Ureter (tissue), 1 donor: ENCODE measurements around the gene ADAMTS16. TPM values are rescaled to one million over a fixed set of nuclear protein-coding genes. Genes with fewer than 3 reads are reported as not detected.
"Not testable (repeated sequence)": the region's sequence is repeated elsewhere in the genome, so short reads cannot be mapped to it uniquely, and the experiment has no call there.

Source experiments
- DNase-seq: peaks from one replicate; pipeline ENCODE4 v3.0.0-alpha.2; 2020; ENCODE audit warnings: low spot score
- total RNA-seq: library from RNA; stranded (reverse); gene quantifications from one replicate; pipeline ENCODE4 v1.2.4, GENCODE V29; 2023
- donor health status: DM: yes; HTN: yes; CAD: no.

The ADAMTS16 gene, protein sequence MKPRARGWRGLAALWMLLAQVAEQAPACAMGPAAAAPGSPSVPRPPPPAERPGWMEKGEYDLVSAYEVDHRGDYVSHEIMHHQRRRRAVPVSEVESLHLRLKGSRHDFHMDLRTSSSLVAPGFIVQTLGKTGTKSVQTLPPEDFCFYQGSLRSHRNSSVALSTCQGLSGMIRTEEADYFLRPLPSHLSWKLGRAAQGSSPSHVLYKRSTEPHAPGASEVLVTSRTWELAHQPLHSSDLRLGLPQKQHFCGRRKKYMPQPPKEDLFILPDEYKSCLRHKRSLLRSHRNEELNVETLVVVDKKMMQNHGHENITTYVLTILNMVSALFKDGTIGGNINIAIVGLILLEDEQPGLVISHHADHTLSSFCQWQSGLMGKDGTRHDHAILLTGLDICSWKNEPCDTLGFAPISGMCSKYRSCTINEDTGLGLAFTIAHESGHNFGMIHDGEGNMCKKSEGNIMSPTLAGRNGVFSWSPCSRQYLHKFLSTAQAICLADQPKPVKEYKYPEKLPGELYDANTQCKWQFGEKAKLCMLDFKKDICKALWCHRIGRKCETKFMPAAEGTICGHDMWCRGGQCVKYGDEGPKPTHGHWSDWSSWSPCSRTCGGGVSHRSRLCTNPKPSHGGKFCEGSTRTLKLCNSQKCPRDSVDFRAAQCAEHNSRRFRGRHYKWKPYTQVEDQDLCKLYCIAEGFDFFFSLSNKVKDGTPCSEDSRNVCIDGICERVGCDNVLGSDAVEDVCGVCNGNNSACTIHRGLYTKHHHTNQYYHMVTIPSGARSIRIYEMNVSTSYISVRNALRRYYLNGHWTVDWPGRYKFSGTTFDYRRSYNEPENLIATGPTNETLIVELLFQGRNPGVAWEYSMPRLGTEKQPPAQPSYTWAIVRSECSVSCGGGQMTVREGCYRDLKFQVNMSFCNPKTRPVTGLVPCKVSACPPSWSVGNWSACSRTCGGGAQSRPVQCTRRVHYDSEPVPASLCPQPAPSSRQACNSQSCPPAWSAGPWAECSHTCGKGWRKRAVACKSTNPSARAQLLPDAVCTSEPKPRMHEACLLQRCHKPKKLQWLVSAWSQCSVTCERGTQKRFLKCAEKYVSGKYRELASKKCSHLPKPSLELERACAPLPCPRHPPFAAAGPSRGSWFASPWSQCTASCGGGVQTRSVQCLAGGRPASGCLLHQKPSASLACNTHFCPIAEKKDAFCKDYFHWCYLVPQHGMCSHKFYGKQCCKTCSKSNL
- 0.52 TPM for total RNA-seq

DNA sequence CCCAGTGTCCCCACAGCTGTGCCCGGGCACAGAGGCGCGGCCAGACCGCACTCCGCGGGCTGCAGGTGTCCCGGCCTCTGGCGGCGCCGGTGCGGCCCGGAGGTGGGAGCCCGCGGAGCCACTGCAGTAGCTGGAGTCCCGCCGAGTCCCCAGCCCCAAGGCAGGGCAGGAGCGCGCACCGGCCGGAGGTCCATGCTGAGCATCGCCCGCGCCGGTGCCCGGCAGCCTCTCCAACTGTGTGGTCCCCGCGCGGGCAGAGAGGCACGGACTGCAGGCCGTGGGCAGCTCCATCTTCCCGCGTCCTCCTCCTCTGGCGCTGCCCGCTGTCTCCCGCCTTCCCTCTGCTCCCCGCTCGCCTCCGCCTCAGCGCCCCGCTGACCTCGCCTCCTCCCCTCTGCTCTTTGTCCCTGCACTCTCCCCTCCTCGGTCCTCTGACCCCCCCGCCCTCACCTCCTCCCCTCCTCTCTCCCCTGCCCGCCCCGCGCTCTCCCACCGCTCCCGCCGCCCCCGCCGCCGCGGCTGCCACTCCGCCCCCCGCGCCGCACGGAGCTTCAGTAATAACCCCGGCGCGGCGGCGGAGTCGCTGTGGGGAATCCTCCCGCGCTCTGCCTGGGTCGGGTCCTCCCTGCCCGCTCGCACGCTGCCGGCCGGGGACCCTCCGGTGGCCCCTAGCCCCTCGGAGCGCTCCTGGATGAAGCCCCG, at the start of gene ADAMTS16:
Gene ADAMTS16 (plus strand): TSS at position 554 of the 702 bp plus-strand sequence. CDS start 138 bp downstream, at position 692.
- DNase-seq: no peak

DNA sequence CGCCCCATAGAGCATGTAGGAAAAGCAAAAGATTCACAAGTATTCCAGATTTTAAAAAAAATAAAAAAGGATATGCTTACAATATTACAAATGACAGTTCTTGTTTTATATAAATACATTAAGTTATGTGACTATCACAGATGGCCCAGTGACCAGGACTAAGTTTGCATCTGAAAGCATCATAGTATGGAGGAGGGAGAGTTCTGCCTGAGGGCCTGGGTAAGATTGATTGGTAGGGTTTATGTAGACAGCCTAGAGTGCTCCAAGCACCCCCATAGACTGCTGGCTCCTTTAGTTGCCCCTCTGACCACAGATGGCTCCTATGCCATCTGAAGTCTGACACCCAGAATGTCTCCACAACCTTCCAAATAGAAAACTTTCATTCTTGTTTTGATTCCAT, 48.0 kb upstream of the ADAMTS16 start:
- DNase-seq: no peak

- no peak for DNase-seq
These were observed 39.5 kb upstream of the ADAMTS16 start for GRCh38 chr5:5100635-5101034.

GRCh38 chr5:5101676-5102075, 38.5 kb upstream of the ADAMTS16 start:
- DNase-seq: no peak

- DNase-seq: no peak
These were observed 36.9 kb upstream of the ADAMTS16 start for GRCh38 chr5:5103245-5103644.

- DNase-seq: no peak
These were observed 35.6 kb upstream of the ADAMTS16 start for GRCh38 chr5:5104550-5104949.

DNA sequence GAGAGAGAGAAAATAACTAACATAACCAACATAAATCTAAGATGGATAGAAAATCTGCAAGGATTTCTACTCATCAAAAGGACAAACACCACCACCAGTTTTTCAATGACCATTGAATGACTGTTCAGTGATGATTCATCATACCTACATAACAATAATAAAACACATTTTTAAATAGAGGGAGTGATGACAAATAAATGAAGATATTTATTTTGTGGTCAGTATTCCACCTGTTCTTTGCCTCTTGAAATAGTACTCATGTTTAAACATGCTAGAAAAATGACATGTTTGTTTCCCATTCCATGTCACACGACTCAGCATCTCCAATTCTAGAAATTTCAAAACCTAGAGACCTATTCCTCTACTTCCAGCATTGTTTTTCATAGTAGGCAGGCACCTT, 34.6 kb upstream of the ADAMTS16 start:
- DNase-seq: no peak

- no peak for DNase-seq
These were observed 23.2 kb upstream of the ADAMTS16 start for GRCh38 chr5:5116956-5117355.

DNA sequence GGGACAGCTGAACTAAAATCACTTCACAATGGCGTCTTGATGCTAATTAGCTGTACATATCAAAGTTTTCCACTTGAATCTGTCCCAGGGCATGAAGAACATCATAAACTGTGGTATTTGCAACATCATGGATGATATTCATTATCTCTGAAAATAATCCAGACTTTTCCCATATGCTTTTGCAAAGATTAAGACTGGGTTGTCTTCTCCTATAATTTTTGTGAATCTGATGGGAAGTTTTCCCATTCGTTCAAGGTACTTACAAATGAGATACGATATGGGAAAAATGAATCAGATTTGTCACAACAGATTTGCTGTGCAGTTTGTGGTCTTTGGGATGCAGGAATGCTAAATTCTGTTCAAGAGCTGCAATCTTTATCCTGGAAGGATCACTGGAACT, 17.4 kb upstream of the ADAMTS16 start:
- DNase-seq: no peak

GRCh38 chr5:5124231-5124630, 15.9 kb upstream of the ADAMTS16 start:
- no peak for DNase-seq

DNA sequence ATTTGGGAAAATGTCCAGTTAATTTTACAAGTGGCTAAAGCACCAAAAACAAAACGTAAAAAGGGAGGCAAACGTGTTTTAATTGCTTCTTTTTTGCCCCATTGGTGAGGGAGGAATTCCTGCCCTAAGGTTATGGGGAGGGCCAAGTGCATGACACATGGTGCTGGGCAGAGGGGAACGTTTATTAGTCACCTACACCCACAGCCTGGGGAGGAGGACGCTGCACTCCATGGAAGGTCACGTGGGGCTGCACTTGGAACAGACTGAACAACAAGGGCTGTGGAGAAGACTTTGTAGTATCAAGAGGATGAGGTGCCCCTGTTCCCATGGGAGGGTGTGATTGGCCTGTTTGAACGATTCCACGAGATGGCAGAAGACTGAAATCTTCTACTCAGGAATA, 13.7 kb upstream of the ADAMTS16 start:
- no peak for DNase-seq

DNA sequence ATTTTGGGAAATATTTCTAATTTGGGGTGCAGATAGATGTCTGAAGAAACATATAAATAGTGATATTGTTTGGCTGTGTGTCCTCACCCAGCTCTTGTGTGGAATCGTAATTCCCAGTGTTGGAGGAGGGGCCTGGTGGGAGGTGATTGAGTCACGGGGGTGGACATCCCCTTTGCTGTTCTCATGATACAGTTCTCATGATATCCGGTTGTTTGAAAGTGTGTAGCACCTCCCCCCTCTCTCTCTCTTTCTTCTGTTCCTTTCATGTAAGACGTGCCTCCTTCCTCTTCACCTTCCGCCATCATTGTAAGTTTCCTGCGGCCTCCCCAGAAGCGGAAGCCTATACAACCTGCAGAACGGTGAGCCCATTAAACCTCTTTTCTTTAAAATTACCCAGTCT, 11.4 kb upstream of the ADAMTS16 start:
- no peak for DNase-seq

- no peak for DNase-seq
These were observed 7.9 kb upstream of the ADAMTS16 start for GRCh38 chr5:5132234-5132633.

DNA sequence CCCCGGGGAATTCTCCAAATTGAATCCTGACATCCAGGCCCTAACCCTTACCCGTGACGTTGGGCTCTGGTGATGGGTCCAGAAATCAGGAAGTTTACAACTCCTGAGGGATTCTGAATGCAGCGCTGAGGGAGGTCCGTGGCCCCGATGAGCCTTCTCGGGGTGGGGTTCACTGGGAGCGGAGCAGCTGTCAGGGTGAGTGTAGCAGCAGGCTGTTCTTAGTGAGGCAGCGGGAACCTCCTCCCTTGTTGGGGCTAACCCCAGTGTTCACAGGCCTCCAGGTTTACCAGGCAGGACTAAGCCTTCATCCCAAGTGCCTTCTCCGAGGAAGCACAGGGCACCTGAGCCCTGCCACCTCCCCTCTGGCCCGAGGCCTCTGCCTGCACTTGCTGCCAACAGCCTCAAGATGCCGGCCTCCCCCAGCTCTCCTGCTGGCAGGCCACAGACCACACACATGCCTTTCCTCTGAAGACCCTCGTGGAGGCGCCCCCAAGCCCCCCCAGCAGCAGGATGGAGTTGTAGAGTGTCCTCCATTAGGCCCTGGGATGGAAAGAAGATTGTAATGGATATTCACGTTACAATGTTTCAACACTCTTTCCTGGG, 7.3 kb upstream of the ADAMTS16 start:
- no peak for DNase-seq

GRCh38 chr5:5134107-5134506, 6.0 kb upstream of the ADAMTS16 start:
- DNase-seq: no peak

GRCh38 chr5:5135957-5136676, 4.0 kb upstream of the ADAMTS16 start:
- DNase-seq: no peak

GRCh38 chr5:5137851-5138250, 2.3 kb upstream of the ADAMTS16 start:
- DNase-seq: not testable (repeated sequence)

GRCh38 chr5:5139336-5139776, 774 bp upstream of the ADAMTS16 start:
- no peak for DNase-seq

DNA sequence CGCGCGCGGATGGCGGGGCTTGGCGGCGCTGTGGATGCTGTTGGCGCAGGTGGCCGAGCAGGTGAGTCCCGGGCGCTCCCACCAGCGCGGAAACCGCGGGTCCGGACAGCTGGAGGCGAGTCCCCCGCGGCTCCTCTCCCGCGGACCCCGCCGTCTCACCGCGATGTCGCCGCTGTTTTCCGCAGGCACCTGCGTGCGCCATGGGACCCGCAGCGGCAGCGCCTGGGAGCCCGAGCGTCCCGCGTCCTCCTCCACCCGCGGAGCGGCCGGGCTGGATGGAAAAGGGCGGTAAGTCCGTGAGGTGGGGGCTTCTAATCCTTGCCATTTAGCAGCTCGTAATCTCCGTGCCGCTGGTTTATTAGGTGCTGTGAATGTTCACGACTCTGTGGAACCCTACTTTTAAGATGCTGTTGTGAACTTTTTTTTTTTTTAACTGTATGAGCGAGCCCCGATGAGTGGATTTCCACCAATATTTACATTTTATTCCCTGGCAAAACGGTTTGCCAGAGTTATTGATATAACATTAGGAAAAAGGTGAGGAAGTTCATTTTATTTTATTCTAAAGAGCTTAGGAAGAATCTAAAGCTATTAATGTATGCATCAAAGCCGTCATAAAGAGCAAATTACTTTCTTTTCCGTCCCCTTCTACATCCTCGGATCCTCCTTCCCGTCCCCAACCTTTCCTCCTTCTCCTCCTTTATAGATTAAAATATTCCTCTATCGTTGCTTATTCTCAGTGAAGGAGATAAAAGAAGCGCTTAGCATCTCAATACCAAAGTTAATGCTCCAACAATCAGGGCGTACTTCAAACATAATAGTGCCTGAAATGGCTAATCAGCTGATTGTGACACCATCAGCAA, 579 bp downstream of the ADAMTS16 start:
- no peak for DNase-seq

- no peak for DNase-seq
These were observed 1.1 kb downstream of the ADAMTS16 start for GRCh38 chr5:5141339-5141599.
